GM19438 (cell line): ENCODE data around the gene MFAP5.

ENCODE experiments used
- ATAC-seq: cut with Tn5 transposase; IDR thresholded peaks from one replicate; pipeline ENCODE4 v1.9.1; 2021; ENCODE audit warnings: low read depth; ENCODE audit not compliant: unreplicated experiment

MFAP5 gene, protein sequence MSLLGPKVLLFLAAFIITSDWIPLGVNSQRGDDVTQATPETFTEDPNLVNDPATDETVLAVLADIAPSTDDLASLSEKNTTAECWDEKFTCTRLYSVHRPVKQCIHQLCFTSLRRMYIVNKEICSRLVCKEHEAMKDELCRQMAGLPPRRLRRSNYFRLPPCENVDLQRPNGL

GRCh38 chr12:8662593-8662992, at the start of gene MFAP5:
TSS of gene MFAP5 (minus strand) at chr12:8662826. CDS start at chr12:8662104, 722 bp downstream.
- ATAC-seq: no peak

DNA sequence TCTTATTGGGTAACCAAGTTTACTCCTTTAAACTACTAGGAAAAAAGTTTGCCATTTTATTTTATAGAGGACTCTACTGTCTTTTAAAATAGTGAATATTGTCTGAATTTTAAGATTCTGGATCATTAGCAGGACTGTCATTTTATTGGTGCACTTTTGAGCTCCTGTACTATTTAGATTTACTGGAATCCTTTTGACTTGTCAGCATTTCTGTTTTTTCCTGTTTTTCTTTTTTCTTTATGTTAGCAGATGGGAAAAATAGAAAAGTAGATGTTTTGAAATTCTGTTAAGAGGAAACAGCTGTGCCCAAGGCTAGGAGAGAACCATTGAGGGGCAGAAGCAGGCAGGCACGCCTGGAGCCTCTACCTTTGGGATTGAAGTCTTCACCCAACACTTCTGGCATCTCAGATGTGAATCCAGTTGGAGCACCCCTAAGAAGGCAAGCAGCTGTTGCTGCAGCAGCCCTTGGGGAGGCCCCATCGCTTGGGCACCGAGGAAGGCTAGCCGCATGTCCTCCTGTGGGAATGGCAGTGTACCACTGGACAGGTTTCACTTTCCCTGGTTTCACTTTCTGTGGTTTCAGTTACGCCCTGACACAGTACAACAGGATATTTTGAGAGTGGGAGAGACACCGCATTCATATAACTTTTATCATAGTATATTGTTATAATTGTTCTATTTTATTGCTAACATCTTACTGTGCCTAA, 46.7 kb upstream of the MFAP5 start:
- ATAC-seq: no peak

- ATAC-seq: no peak
Observed at GRCh38 chr12:8702159-8702558, 39.5 kb upstream of the MFAP5 start.

DNA sequence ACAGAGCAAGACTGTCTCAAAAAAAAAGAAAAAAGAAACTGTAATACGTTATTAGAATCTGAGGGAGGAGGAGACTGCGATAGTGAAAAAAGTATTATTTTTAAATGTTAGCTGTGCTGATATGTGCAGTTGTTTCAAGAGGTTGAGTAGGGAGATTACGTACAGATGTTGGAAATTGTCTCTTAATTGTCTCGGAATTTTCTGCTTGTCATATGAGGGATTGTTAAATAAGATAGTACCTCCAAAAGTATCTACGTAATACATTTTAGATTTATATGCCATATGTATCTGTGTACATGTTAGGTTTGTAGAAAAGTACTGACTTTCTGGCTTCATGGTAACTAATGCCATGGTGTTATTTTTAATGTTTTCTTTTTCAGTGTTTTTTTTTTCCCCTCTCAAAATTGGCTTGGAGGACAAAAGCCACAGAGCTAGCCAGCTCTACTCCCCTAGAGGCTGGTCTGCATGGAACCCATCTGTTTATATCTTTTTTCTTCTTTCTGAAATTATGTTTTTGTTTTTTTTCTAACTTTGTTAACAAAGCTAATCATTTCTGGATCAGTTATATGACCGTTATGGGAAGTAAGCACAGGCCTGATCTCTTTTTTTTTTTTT, 38.5 kb upstream of the MFAP5 start:
- ATAC-seq: no peak

DNA sequence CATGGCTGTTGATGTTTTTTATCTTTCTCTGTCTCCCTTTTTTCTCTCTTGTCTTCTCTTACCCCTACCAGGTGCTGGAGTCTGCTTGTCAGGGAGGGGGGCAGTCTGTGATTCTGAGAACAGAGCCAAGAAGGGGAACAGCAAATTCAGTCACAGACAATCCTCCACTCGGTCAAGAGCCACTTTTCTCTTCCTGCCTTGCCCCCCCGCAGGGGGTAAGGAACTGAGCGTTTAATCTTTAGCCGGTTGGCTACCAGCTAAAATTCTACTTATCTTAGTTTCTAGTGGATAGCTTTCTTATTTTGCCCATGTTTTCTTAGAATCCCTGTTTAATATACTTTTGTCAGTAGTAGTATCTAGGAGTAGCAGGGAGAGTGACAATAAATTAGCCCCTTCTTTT, 37.1 kb upstream of the MFAP5 start:
- no peak for ATAC-seq

GRCh38 chr12:8698879-8699278, 36.3 kb upstream of the MFAP5 start:
- no peak for ATAC-seq

DNA sequence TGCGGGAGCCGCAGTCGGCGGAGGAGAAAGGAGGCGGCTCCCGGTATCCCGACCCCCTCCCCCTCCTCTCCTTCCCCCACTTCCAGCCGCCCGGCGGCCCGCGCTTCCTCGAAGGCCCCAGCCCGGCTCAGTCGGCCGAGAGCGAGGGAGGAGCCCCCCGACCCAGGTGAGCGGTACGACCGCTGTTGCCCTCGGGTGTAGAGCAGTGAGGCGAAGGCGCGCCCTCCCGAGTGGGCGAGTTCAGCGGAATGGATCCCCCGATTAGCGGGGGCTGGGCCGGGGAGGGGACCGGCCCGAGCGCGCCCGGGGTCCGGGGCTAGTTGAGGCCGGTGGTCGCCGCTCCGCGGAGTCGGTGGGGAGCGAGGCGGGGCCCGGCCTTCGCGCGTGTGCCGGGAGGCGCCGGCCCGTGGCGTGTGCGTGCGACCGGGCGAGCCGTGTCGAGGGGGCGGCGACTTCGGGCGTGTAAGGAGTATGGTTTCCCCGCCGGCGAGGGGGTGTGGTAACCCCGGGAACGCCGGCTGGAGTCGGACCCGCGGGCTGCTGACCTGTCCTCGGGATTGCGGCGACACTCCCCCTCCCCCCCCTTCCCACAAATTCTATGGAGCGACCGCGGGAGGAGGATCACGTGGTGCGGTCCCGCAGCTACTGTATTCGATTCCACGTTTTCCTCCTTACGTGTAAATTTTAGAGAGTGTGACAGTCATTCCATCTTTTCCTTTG, 35.7 kb upstream of the MFAP5 start:
- ATAC-seq: peak; percentile 38

- ATAC-seq: peak; percentile 78
Observed at GRCh38 chr12:8697476-8698131, 35.0 kb upstream of the MFAP5 start, which contains the start of gene RIMKLB. TSS of gene RIMKLB (plus strand) at chr12:8697991. CDS start at chr12:8713867, 15,876 bp downstream.

DNA sequence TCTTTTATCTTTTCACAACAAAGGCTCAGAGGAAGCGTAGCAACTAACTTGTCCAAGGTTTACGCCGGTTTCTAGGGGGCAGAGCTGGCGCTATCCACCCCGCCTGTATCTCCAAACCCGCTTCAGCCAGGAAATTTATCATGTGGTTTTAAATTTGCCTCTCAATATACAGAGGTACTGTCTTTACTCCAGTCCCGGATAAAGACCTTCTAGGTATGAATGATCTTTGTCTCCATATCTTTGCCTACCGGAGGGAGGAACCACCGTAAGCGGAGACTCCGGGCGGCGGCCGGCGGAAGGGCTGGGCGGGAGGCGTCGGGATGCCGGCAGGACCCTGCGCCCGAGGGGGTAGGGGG, 34.5 kb upstream of the MFAP5 start:
- ATAC-seq: peak; percentile 22

DNA sequence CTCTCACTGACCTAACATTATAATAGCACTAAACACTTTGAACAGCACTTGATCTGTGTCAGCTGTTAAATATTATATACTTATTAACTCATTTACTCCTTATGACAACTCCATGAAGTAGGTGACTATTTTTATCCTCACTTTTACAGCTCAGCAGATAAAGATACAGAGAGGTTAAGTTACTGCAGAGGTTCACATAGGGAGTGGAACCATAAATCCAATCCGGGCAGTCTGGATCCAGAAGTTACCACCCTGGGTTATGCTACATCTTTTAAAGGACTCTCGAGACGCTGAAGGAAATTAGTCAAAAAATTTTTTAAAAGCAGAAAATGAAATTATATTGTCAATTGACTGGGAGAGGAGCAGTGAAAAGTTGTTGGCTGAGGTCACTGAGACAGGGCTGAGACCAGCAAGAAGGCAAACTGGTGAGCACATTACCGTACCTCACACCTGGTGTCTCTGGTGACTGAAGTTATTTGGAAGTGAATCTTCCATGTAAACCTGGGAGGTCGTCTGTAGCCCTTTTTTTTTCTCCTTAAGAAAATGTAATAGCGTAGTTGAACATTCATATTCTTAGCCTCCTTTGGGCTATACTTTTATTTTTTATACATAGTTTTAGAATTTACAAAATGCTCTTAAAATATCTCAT, 33.9 kb upstream of the MFAP5 start:
- no peak for ATAC-seq

DNA sequence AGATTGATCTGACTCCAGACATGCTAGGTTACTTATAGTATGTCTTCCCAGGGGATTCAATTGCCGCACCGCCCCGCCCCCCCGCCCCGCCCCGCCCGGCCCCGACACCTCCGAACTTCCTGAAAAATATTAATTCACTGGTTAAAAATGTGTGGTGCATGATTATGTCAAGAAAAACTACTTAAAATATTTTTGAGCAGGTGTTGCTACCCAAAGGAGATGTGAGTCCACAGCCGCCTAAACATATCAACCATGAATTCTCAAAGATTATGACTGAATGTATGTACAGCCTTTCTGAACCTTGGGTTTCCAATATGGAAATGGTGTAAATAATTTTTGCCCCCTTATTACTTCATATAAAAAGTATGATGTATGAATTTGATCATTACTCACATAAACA, 32.5 kb upstream of the MFAP5 start:
- ATAC-seq: no peak

GRCh38 chr12:8692573-8692972, 29.9 kb upstream of the MFAP5 start:
- ATAC-seq: no peak

- no peak for ATAC-seq
Observed at GRCh38 chr12:8689681-8690080, 27.1 kb upstream of the MFAP5 start.

GRCh38 chr12:8687846-8688601, 25.4 kb upstream of the MFAP5 start:
- ATAC-seq: no peak

GRCh38 chr12:8685051-8685450, 22.4 kb upstream of the MFAP5 start:
- ATAC-seq: no peak

DNA sequence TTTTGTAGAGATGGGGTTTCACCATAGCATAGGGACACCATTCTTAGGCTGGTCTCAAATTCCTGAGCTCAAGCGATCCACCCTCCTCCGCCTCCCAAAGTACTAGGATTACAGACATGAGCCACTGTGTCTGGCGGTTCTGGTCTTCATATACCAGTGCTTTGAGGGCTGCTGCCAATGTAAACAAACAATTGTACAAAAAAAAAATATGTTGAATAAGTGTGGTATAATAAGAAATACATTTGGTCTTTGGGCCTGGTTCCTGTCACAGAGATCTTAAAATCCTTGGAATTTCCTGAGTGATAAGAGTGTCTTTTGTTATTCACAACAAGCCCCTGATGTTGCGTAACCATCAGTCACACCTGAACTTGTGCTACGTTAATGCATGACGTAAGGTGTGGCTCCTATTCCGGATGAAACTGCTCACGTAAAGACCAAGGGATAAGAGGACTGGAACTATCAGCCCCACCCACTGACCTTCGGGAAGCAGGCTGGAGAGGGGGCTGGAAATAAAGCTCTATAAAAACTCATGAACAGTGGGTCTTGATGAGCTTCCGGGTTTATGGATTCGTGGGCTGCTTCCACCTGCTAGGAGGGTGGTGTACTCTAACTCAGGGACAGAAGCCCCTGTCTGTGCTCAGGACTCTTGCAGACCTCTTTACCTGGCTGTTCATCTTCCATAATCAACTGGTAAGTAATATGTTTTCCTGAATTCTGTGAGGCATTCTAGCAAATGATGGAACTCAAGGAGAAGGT, 18.7 kb upstream of the MFAP5 start:
- no peak for ATAC-seq

DNA sequence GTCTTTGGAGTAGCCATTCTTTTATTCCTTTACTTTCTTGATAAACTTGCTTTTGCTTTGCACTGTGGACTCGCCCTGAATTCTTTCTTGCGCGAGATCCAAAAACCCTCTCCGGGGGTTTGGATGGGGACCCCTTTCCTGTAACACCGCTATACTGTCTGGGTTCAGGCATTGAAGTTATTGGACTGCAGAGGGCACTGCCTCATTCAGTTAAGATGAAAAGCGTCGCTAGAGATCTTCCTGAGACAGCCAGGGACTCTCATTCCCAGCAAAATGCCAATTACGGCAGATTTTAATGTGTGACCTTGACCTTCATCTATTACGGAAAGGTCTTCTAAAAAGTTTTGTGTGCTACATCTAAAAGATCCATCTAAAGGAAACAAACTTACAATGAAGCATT, 17.9 kb upstream of the MFAP5 start:
- ATAC-seq: no peak

- ATAC-seq: no peak
Observed at GRCh38 chr12:8678661-8679111, 16.1 kb upstream of the MFAP5 start.

DNA sequence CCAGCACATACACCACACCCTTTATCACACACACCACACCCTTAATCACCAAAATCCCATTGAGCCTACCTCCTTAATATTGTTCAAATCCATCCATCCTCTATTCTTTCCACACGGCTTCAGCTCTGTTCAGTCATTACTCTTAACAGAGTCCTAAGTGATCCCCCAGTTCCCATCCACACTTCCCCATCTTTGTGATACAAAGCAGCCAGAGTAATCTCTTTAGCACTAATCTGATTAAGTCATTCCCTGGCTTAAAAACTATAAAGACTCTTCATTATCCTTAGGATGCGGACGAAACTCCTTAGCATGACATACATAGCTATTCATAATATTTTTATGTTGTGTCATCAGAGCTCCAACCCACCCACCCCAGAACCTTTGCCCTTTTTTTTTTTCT, 14.7 kb upstream of the MFAP5 start:
- no peak for ATAC-seq
